Osteoblast (primary cell): ENCODE measurements around the gene CAGE1. TPM values are rescaled to one million over a fixed set of nuclear protein-coding genes. Genes with fewer than 3 reads are reported as not detected.

ENCODE experiments used
- DNase-seq: peaks from one replicate; pipeline ENCODE4 v3.0.0; 2011; ENCODE audit warnings: low spot score, mixed read lengths; ENCODE audit not compliant: insufficient read length; ENCODE audit errors: missing footprints
- H2AFZ ChIP-seq: 2 replicates; pipeline ENCODE4 v1.6.0; 2011; ENCODE audit warnings: mild to moderate bottlenecking, low read length
- H3K27ac ChIP-seq: 2 replicates; pipeline ENCODE4 v1.5.1; 2011; ENCODE audit warnings: mild to moderate bottlenecking, low read depth, low read length, moderate library complexity
- H3K27me3 ChIP-seq: 2 replicates; pipeline ENCODE4 v1.6.0; 2012; ENCODE audit warnings: mild to moderate bottlenecking, control low read depth, inconsistent platforms, low read length, moderate library complexity; ENCODE audit not compliant: insufficient read depth
- H3K36me3 ChIP-seq: 2 replicates; pipeline ENCODE4 v1.5.1; 2011; ENCODE audit warnings: mild to moderate bottlenecking, low read length, control low read depth, moderate library complexity; ENCODE audit not compliant: insufficient read depth
- H3K4me1 ChIP-seq: 2 replicates; pipeline ENCODE4 v1.5.1; 2011; ENCODE audit warnings: mild to moderate bottlenecking, low read length, control low read depth, moderate library complexity; ENCODE audit not compliant: insufficient read depth
- H3K4me2 ChIP-seq: 2 replicates; pipeline ENCODE4 v1.6.0; 2011; ENCODE audit warnings: mild to moderate bottlenecking, low read length; ENCODE audit not compliant: insufficient read depth
- H3K4me3 ChIP-seq: fragments of 200-600 bp; sonication (generic); 3 replicates; pipeline ENCODE4 v1.5.1; 2012; ENCODE audit warnings: mild to moderate bottlenecking, low read length, inconsistent platforms; ENCODE audit not compliant: insufficient read depth
- H3K79me2 ChIP-seq: 2 replicates; pipeline ENCODE4 v1.6.0; 2012; ENCODE audit warnings: mild to moderate bottlenecking, low read length, control low read depth, inconsistent platforms; ENCODE audit not compliant: insufficient read depth
- H3K9me3 ChIP-seq: 2 replicates; pipeline ENCODE4 v1.5.1; 2011; ENCODE audit warnings: low read depth, low read length, control low read depth
- H4K20me1 ChIP-seq: 2 replicates; pipeline ENCODE4 v1.6.0; 2012; ENCODE audit warnings: mild to moderate bottlenecking, low read length, control low read depth; ENCODE audit not compliant: insufficient read depth
- total RNA-seq: library from RNA; depleted of rRNA; stranded (reverse); fragments of >200 nt; gene quantifications from 2 replicates; pipeline ENCODE4 v1.2.3, GENCODE V29; 2012
- TF ChIP-seq, protein P1 (sequence below): IDR thresholded peaks from 2 replicates; pipeline ENCODE4 v1.5.1; 2011; ENCODE audit warnings: mild to moderate bottlenecking, low read depth, low read length, moderate library complexity; ENCODE audit errors: extremely low read depth

CAGE1 gene
- total RNA-seq, 1 donor: under 0.01 TPM

DNA sequence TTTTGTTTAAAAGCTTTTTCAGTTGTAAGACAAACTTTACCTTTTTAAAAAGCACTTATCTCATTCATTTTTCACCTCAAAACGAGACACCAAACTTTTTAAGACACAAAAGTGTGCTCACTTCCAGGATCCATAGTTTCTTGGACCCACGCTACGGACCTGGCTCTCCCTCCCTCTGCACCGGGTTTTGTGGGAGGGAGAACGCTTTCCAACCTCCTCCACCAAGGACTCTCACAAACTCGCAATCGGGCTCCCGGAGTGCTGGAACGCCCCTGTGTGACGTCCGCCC lies 436 bp downstream of the CAGE1 start:
- TF ChIP-seq, protein P1, sequence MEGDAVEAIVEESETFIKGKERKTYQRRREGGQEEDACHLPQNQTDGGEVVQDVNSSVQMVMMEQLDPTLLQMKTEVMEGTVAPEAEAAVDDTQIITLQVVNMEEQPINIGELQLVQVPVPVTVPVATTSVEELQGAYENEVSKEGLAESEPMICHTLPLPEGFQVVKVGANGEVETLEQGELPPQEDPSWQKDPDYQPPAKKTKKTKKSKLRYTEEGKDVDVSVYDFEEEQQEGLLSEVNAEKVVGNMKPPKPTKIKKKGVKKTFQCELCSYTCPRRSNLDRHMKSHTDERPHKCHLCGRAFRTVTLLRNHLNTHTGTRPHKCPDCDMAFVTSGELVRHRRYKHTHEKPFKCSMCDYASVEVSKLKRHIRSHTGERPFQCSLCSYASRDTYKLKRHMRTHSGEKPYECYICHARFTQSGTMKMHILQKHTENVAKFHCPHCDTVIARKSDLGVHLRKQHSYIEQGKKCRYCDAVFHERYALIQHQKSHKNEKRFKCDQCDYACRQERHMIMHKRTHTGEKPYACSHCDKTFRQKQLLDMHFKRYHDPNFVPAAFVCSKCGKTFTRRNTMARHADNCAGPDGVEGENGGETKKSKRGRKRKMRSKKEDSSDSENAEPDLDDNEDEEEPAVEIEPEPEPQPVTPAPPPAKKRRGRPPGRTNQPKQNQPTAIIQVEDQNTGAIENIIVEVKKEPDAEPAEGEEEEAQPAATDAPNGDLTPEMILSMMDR: no peak

DNA sequence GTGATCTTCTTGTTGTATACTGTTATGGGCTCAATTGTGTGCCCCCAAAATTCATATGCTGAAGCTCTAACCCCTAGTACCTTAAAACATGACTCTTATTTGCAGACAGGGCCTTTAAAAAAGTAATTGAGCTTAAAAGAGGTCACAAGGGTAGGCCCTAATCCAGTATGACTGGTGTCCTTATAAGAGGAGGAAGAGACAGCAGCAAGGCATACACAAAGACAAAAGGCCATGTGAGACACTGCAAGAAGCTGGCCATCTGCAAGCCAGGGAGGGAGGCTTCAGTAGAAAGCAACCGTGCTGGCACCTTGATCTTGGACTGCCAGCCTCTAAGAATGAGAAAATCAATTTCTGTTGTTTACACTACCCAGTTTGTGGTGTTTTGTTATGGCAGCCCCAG lies 8.4 kb downstream of the CAGE1 start:
- H3K4me3 ChIP-seq: no peak overlapping the region
- TF ChIP-seq, protein P1: no peak
- DNase-seq: no peak
- H3K36me3 ChIP-seq: no peaks in the 10 kb centered on the region
- H3K4me1 ChIP-seq: no peaks in the 10 kb centered on the region
- no peak overlapping the region for H3K4me2 ChIP-seq
- H4K20me1 ChIP-seq: no peaks in the 10 kb centered on the region
- no peaks in the 10 kb centered on the region for H3K27me3 ChIP-seq
- H3K9me3 ChIP-seq: no peaks in the 10 kb centered on the region
- H3K27ac ChIP-seq: no peak overlapping the region
- no peak overlapping the region for H2AFZ ChIP-seq
- no peaks in the 10 kb centered on the region for H3K79me2 ChIP-seq

More for the DNA sequence above, 436 bp downstream of the CAGE1 start:
- Histone ChIP-seq H3K27me3 (no peaks in the 10 kb centered on the region), H2AFZ (peak overlapping the region; percentile 85), H3K79me2 (peaks cover 39% of the 10 kb centered on the region), H3K9me3 (no peaks in the 10 kb centered on the region), H3K36me3 (peaks cover 5% of the 10 kb centered on the region), H3K4me2 (peak overlapping the region; percentile 90), H3K27ac (peak overlapping the region; percentile 71), H4K20me1 (no peaks in the 10 kb centered on the region), H3K4me1 (peaks cover 24% of the 10 kb centered on the region), H3K4me3 (peak overlapping the region; percentile 79)
- DNase-seq: no peak

DNA sequence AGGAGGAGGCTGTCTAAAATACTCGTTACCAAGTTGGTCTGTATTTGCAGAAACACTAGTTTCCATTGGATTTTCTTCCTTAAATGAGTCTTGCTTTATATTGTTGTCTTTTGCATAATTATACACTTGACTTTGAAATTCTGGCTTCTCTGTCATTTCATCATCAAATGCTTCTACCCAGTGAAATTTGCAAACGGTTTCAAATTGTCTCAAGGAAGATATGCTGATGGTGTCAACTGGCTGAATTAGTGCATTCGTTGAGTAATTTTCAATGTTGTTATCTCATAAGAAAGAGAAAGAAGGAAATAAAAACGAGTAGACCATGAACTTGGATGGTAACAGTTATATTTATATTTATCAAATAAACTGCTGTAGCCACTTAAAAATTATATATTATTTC lies 10.8 kb downstream of the CAGE1 start:
- H3K27me3 ChIP-seq: no peaks in the 10 kb centered on the region
- no peaks in the 10 kb centered on the region for H3K9me3 ChIP-seq
- TF ChIP-seq, protein P1: no peak
- H3K4me2 ChIP-seq: no peak overlapping the region
- no peaks in the 10 kb centered on the region for H3K4me1 ChIP-seq
- H3K27ac ChIP-seq: no peak overlapping the region
- no peaks in the 10 kb centered on the region for H3K36me3 ChIP-seq
- H4K20me1 ChIP-seq: no peaks in the 10 kb centered on the region
- DNase-seq: no peak
- no peak overlapping the region for H2AFZ ChIP-seq
- no peaks in the 10 kb centered on the region for H3K79me2 ChIP-seq
- H3K4me3 ChIP-seq: no peak overlapping the region

DNA sequence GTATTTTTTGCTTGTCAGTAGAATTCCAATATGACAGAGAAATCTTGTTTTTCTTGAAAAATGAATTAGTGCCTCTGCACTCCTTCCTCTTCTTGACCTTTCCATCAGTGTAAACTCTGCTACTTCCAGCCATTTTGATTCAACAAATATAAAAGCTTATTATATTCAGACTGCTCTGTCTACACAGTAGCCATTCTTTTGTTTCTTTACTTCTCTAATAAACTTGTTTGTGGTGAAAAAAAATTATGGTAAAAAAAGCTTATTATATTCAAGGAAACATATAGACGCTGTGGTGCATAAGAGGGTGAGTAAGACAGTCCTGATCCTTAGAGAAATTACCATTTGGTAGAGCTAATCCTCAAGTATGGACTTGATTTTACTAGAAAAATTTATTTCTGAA lies 11.6 kb downstream of the CAGE1 start:
- Histone ChIP-seq H3K27ac (no peak overlapping the region), H3K79me2 (no peaks in the 10 kb centered on the region), H2AFZ (no peak overlapping the region), H3K4me1 (no peaks in the 10 kb centered on the region), H3K4me2 (no peak overlapping the region), H3K4me3 (no peak overlapping the region), H3K9me3 (no peaks in the 10 kb centered on the region), H3K36me3 (no peaks in the 10 kb centered on the region), H4K20me1 (no peaks in the 10 kb centered on the region), H3K27me3 (no peaks in the 10 kb centered on the region)
- TF ChIP-seq, protein P1: no peak
- DNase-seq: no peak
